K562 (cell line): Measurements from ENCODE around the gene ASCC2. TPM values are rescaled to one million over a fixed set of nuclear protein-coding genes. Genes with fewer than 3 reads are reported as not detected.

Source experiments
- CBX8 ChIP-seq: fragments of 200-600 bp; sonication (generic); IDR thresholded peaks from 2 replicates; pipeline ENCODE4 v1.6.1; 2012; ENCODE audit warnings: borderline replicate concordance, mixed run types, low read depth, mild to moderate bottlenecking, moderate library complexity, mixed read lengths, low read length, control low read depth, inconsistent platforms; ENCODE audit not compliant: poor library complexity, severe bottlenecking; ENCODE audit errors: extremely low read depth
- CREM ChIP-seq: IDR thresholded peaks from 2 replicates; pipeline ENCODE4 v1.6.1; 2014; ENCODE audit warnings: antibody characterized with exemption, low read depth
- ELF4 ChIP-seq: fragments of 450-650 bp; formaldehyde crosslinking; IDR thresholded peaks from 2 replicates; pipeline ENCODE4 v1.4.0; 2022; ENCODE audit warnings: missing genetic modification characterization
- GABPB1 ChIP-seq: sonication (generic); formaldehyde crosslinking; IDR thresholded peaks from 2 replicates; pipeline ENCODE4 v1.8.0; 2022; ENCODE audit warnings: mild to moderate bottlenecking, missing genetic modification reagents
- GATA2 ChIP-seq: sonication (generic); formaldehyde crosslinking; IDR thresholded peaks from 2 replicates; pipeline ENCODE4 v1.4.0; 2020; ENCODE audit warnings: mild to moderate bottlenecking, missing genetic modification reagents
- GATAD2B ChIP-seq: fragments of 450-650 bp; IDR thresholded peaks from 2 replicates; pipeline ENCODE4 v1.6.1; 2017; ENCODE audit warnings: mild to moderate bottlenecking, borderline replicate concordance
- HNRNPL ChIP-seq: fragments of 200-400 bp; formaldehyde crosslinking; IDR thresholded peaks from 2 replicates; pipeline ENCODE4 v1.6.1; 2017; ENCODE audit warnings: low read depth, mild to moderate bottlenecking, low read length
- MEF2A ChIP-seq: IDR thresholded peaks from 2 replicates; pipeline ENCODE4 v1.6.1; 2011; ENCODE audit warnings: low read depth, mild to moderate bottlenecking, low read length, moderate library complexity; ENCODE audit not compliant: control insufficient read depth
- NCOA2 ChIP-seq, 2 experiments: fragments of 450-650 bp; IDR thresholded peaks; 2 replicates each; pipeline ENCODE4 v1.6.1; 2018; ENCODE audit warnings: mild to moderate bottlenecking in 2 of 2, moderate library complexity in 1 of 2; ENCODE audit not compliant: partially characterized antibody in 2 of 2
- NFIX ChIP-seq: fragments of 250-450 bp; sonication (Bioruptor Pico); IDR thresholded peaks from 2 replicates; pipeline ENCODE4 v1.4.0; 2020; ENCODE audit warnings: low read depth, mild to moderate bottlenecking, moderate library complexity
- NRF1 ChIP-seq, 2 experiments: fragments of 450-650 bp; IDR thresholded peaks in 1 of 2; conservative IDR thresholded peaks in 1 of 2; 2 replicates each; pipeline ENCODE4 v1.6.1; 2014; ENCODE audit warnings: mild to moderate bottlenecking in 2 of 2
- SMARCC2 ChIP-seq: fragments of 450-650 bp; IDR thresholded peaks from 2 replicates; pipeline ENCODE4 v1.6.1; 2017; ENCODE audit warnings: antibody characterized with exemption, moderate library complexity, mild to moderate bottlenecking, low read depth
- ZC3H8 ChIP-seq: fragments of 450-650 bp; IDR thresholded peaks from 2 replicates; pipeline ENCODE4 v1.6.1; 2017
- ZNF165 ChIP-seq: fragments of 250-450 bp; sonication (Bioruptor Pico); IDR thresholded peaks from 2 replicates; pipeline ENCODE4 v1.4.0; 2020; ENCODE audit warnings: borderline replicate concordance
- polyA plus RNA-seq, 8 experiments: library from polyadenylated mRNA; depleted of rRNA in 4 of 8; stranded (reverse) in 5 of 8; unstranded in 3 of 8; fragments of >200 nt; fragmentation: Nextera tagmentation in 2 of 8; fragmentation: Illumina TruSeq in 1 of 8; extraction: Ambion mirVana in 2 of 8; extraction: Trizol in 1 of 8; gene quantifications; 2 replicates each; pipeline versions ENCODE4 v1.2.1 to v1.2.3, GENCODE V29; 2011 to 2014; ENCODE audit warnings: inconsistent platforms in 1 of 8, missing spikeins in 1 of 8
- total RNA-seq, 7 experiments: library from RNA; depleted of rRNA in 6 of 7; stranded (reverse); fragments of >200 nt in 6 of 7; fragmentation: Illumina TruSeq in 2 of 7; extraction: Trizol in 2 of 7; gene quantifications; 2 replicates each; pipeline versions ENCODE4 v1.2.1 to v1.2.3, GENCODE V29; 2011 to 2021; ENCODE audit warnings: low replicate concordance in 1 of 7
- TF ChIP-seq, protein P1 (sequence below), 2 experiments: fragments of 450-650 bp in 1 of 2; sonication (generic) in 1 of 2; formaldehyde crosslinking in 1 of 2; IDR thresholded peaks in 1 of 2; conservative IDR thresholded peaks in 1 of 2; 2 replicates each; pipeline versions ENCODE4 v1.6.1 to v1.8.1; 2016 to 2023; ENCODE audit warnings: mild to moderate bottlenecking in 2 of 2, moderate library complexity in 2 of 2, inconsistent platforms in 1 of 2, missing genetic modification reagents in 1 of 2
- TF ChIP-seq, protein P2 (sequence below), 2 experiments: fragments of 450-650 bp; IDR thresholded peaks; 2 replicates each; pipeline ENCODE4 v1.6.1; 2018; ENCODE audit warnings: mild to moderate bottlenecking in 2 of 2, low read depth in 1 of 2; ENCODE audit not compliant: partially characterized antibody in 2 of 2
- TF ChIP-seq, protein P3 (sequence below), 2 experiments: fragments of 250-450 bp in 1 of 2; fragments of 450-650 bp in 1 of 2; sonication (Bioruptor Pico) in 1 of 2; IDR thresholded peaks; 2 replicates each; pipeline versions ENCODE4 v1.6.1 to v1.8.0; 2016 to 2021; ENCODE audit warnings: mild to moderate bottlenecking in 2 of 2, moderate library complexity in 2 of 2, missing compliant biosample characterization in 1 of 2, missing genetic modification characterization in 1 of 2
- TF ChIP-seq, protein P4 (sequence below): fragments of 450-650 bp; IDR thresholded peaks from one replicate; pipeline ENCODE4 v1.6.1; 2018; ENCODE audit warnings: mild to moderate bottlenecking, moderate library complexity; ENCODE audit not compliant: partially characterized antibody

ASCC2 gene
- total and polyA plus RNA-seq, 9 of the 15 experiments (the other 6 are each of a cell fraction or from before 2014, with no cell fraction given) = 4.0 to 46.7 (median 26.8) TPM

DNA sequence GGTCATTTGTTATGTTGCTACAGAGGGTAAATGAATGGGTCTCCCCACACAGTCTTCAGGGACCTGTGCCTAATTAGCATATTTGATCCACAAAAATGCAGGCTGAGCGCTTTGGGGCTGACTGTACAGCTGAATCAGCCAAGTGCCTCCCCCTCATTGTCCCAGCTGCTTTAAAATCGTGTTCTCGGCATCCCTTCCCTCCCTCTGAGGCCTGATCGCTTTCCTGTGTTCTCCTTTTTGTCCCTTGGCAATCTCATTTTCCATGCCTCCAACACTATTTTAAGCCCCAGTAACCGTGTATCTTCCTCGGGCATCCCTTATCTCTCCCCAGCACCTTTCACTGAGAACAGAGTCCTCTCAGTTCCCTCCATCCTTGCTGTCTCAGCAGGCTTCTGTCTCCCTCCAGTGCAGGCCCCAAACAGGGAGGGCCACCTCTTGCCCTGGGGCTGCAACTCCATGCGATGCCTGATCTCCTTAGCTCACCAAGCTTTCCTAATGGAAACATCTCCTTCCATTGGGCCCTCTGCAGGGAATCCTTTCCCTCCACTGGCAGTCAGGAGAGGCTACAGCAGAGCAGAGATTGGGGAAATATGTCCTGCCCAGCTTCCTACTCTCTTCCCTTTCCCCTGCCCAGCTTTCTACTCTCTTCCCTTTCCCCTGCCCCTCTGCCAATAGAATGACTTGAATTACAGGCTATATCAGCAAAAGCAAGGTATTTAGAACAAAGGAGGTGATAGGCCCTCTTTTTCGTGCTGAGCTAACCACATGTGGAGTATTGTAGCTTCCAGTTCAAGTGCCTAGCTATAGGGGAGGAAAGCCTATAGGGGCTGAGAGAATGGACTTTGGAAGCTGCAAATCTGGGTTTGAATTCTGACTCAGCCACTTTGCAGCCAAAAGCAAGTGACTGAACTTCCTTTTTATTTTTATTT lies 57.1 kb downstream of the ASCC2 start (continued):
- TF ChIP-seq SMARCC2 (peak; percentile 75; the same call in 1 of the 2 replicates), NCOA2 (IDR thresholded peaks at IDR 0.05; ENCODE audit: partially characterized antibody in 2 of 2) (no peak), GATAD2B (no peak; the same call in 1 of the 2 replicates), ZNF165 (CRISPR knock-in tag) (no peak), GABPB1 (CRISPR knock-in tag) (no peak), GATA2 (CRISPR knock-in tag) (peak; percentile 94), NFIX (no peak), CBX8 (no peak), ELF4 (CRISPR knock-in tag) (0 out of 2 replicates have a peak, but pooled peaks have one; percentile 75), MEF2A (peak; percentile 96), ZC3H8 (no peak), CREM (peak; percentile 57), NRF1 (conservative IDR thresholded peaks at IDR 0.05 in 1 of 2, IDR thresholded peaks at IDR 0.05 in 1 of 2) (peak in 1 of 2 experiments; percentile 36; a peak in 1 of 4 replicates), HNRNPL (no peak)
- TF ChIP-seq, protein P1, sequence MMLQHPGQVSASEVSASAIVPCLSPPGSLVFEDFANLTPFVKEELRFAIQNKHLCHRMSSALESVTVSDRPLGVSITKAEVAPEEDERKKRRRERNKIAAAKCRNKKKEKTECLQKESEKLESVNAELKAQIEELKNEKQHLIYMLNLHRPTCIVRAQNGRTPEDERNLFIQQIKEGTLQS (IDR thresholded peaks at IDR 0.05) = peak; percentile 38; the same call in 1 of the 2 replicates
- TF ChIP-seq, protein P1 (CRISPR knock-in tag; conservative IDR thresholded peaks at IDR 0.05) = no peak
- TF ChIP-seq, protein P2, sequence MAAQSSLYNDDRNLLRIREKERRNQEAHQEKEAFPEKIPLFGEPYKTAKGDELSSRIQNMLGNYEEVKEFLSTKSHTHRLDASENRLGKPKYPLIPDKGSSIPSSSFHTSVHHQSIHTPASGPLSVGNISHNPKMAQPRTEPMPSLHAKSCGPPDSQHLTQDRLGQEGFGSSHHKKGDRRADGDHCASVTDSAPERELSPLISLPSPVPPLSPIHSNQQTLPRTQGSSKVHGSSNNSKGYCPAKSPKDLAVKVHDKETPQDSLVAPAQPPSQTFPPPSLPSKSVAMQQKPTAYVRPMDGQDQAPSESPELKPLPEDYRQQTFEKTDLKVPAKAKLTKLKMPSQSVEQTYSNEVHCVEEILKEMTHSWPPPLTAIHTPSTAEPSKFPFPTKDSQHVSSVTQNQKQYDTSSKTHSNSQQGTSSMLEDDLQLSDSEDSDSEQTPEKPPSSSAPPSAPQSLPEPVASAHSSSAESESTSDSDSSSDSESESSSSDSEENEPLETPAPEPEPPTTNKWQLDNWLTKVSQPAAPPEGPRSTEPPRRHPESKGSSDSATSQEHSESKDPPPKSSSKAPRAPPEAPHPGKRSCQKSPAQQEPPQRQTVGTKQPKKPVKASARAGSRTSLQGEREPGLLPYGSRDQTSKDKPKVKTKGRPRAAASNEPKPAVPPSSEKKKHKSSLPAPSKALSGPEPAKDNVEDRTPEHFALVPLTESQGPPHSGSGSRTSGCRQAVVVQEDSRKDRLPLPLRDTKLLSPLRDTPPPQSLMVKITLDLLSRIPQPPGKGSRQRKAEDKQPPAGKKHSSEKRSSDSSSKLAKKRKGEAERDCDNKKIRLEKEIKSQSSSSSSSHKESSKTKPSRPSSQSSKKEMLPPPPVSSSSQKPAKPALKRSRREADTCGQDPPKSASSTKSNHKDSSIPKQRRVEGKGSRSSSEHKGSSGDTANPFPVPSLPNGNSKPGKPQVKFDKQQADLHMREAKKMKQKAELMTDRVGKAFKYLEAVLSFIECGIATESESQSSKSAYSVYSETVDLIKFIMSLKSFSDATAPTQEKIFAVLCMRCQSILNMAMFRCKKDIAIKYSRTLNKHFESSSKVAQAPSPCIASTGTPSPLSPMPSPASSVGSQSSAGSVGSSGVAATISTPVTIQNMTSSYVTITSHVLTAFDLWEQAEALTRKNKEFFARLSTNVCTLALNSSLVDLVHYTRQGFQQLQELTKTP (IDR thresholded peaks at IDR 0.05; ENCODE audit: low read depth in 1 of 2, partially characterized antibody in 2 of 2) = peak in 1 of 2 experiments; percentile 62
- TF ChIP-seq, protein P3, sequence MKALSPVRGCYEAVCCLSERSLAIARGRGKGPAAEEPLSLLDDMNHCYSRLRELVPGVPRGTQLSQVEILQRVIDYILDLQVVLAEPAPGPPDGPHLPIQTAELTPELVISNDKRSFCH (CRISPR knock-in tag; IDR thresholded peaks at IDR 0.05) = no peak
- TF ChIP-seq, protein P3 (tag; IDR thresholded peaks at IDR 0.05) = 0 out of 2 replicates have a peak, but pooled peaks have one; percentile 43
- TF ChIP-seq, protein P4, sequence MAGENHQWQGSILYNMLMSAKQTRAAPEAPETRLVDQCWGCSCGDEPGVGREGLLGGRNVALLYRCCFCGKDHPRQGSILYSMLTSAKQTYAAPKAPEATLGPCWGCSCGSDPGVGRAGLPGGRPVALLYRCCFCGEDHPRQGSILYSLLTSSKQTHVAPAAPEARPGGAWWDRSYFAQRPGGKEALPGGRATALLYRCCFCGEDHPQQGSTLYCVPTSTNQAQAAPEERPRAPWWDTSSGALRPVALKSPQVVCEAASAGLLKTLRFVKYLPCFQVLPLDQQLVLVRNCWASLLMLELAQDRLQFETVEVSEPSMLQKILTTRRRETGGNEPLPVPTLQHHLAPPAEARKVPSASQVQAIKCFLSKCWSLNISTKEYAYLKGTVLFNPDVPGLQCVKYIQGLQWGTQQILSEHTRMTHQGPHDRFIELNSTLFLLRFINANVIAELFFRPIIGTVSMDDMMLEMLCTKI = no peak
